Psoas muscle (tissue), 8 donors: ENCODE data around the gene PRR14. TPM values are rescaled to one million over a fixed set of nuclear protein-coding genes. Genes with fewer than 3 reads are reported as not detected.
"Not testable (repeated sequence)": the region's sequence is repeated elsewhere in the genome, so short reads cannot be mapped to it uniquely, and the experiment has no call there.

Experiments used
- ATAC-seq, 4 donors: fragments of 200-7000 bp; cut with Tn5 transposase; one replicate each; pipeline ENCODE4 v1.9.1; 2020; ENCODE audit warnings: moderate library complexity in 3 of 4, mild to moderate bottlenecking in 2 of 4
- DNase-seq, 2 donors: peaks; one replicate each; pipeline ENCODE4 v3.0.0-alpha.2; 2020
- H3K27ac ChIP-seq: fragments of 200-600 bp; one replicate; pipeline ENCODE4 v1.8.0; 2022
- H3K27me3 ChIP-seq, 3 donors: fragments of 200-600 bp in 1 of 3; one replicate each; pipeline versions ENCODE4 v1.6.1 to v1.8.0; 2013 to 2022; ENCODE audit warnings: low read length in 2 of 3, mild to moderate bottlenecking in 2 of 3, moderate library complexity in 1 of 3; ENCODE audit not compliant: insufficient read depth in 3 of 3
- H3K36me3 ChIP-seq, 2 donors: fragments of 200-600 bp in 1 of 2; one replicate each; pipeline versions ENCODE4 v1.6.1 to v1.8.0; 2013 to 2022; ENCODE audit warnings: low read depth in 1 of 2, mild to moderate bottlenecking in 1 of 2, moderate library complexity in 1 of 2; ENCODE audit not compliant: insufficient read depth in 1 of 2
- H3K4me1 ChIP-seq: fragments of 200-600 bp; one replicate; pipeline ENCODE4 v1.8.0; 2022
- H3K4me3 ChIP-seq: fragments of 200-600 bp; one replicate; pipeline ENCODE4 v1.8.0; 2022; ENCODE audit warnings: mild to moderate bottlenecking
- H3K9me3 ChIP-seq: fragments of 200-600 bp; one replicate; pipeline ENCODE4 v1.8.0; 2022
- CTCF ChIP-seq: fragments of 200-600 bp; IDR thresholded peaks from one replicate; pipeline ENCODE4 v1.8.0; 2022; ENCODE audit warnings: antibody characterized with exemption
- WGBS, 3 donors: extraction: QIAGEN DNeasy Blood & Tissue Kit; methylation state at CpG; one replicate each; pipeline versions ENCODE4 v1.1.6 to v1.1.7; 2013; 5-methylcytosine and 5-hydroxymethylcytosine counted together
- intact Hi-C, 2 donors: fragments of 100-400 bp; cut with DNase I; formaldehyde crosslinking; loops; one replicate each; pipeline versions ENCODE4 v1.11.0 to v1.14.2; 2022
- polyA plus RNA-seq, 3 donors: library from polyadenylated mRNA; stranded (reverse); fragments of 200-250 nt; gene quantifications; one replicate each; pipeline ENCODE4 v1.2.3, GENCODE V29; 2013
- total RNA-seq, 4 donors: library from RNA; stranded (reverse); fragmentation: NEBNext Ultra II Directional in 2 of 4; extraction: Animal tissue kit (Norgen Biotek cat#: 25700) in 2 of 4; gene quantifications; one replicate each; pipeline versions ENCODE4 v1.2.1 to v1.2.4, GENCODE V29; 2021 to 2023
- donor health status: healthy with polysubstance abuse.
- donor health status: DM: no; HTN: no; CAD: no; lungs with moderate emphysema.
- donor health status: Bipolar disorder and iron deficiency.
- donor health status: healthy.
- donor health status: DM: yes; HTN: yes; CAD: no.
- donor health status: DM: no; HTN: no; CAD: no.
- donor health status: DM: no; HTN: no; CAD: no.
- donor health status: DM: yes; HTN: yes; CAD: no.

The PRR14 gene
- total and polyA plus RNA-seq, 7 donors = 13.4 to 26.8 (median 23.8) TPM

- 18 to 26% (median 23%) methylated on average over 9 of the region's 9 CpGs for WGBS, 3 donors
- peak overlapping the region; percentile 98 for H3K4me3 ChIP-seq
- DNase-seq = no peak
- H3K36me3 ChIP-seq = peaks cover 5 to 57% of the 10 kb centered on the region in 2 donors
- ATAC-seq = no peak
- intact Hi-C loops = loop anchor here in 1 of 2 donors (5.0 kb wide), 1 partner anchor 42 kb away; a partner anchor contains a TSS
- no peaks in the 10 kb centered on the region for H3K9me3 ChIP-seq
- H3K27ac ChIP-seq = no peak overlapping the region
- H3K4me1 ChIP-seq = peaks cover 17% of the 10 kb centered on the region
- no peak for TF ChIP-seq CTCF
- no peaks in the 10 kb centered on the region for H3K27me3 ChIP-seq
Measured at GRCh38 chr16:30700491-30700890, 49.7 kb downstream of the PRR14 start.

- ATAC-seq (no peak), DNase-seq (no peak)
- Histone ChIP-seq H3K4me3 (peak overlapping the region; percentile 98), H3K9me3 (no peaks in the 10 kb centered on the region), H3K27ac (no peak overlapping the region), H3K27me3 (no peaks in the 10 kb centered on the region), H3K4me1 (peaks cover 17% of the 10 kb centered on the region), H3K36me3 (peaks cover 7 to 62% of the 10 kb centered on the region in 2 donors)
- intact Hi-C loops = loop anchor here in 1 of 2 donors (5.0 kb wide), 1 partner anchor 41 kb away; a partner anchor contains a TSS
- TF ChIP-seq CTCF = no peak
- 78 to 87% (median 85%) methylated on average over 5 of the region's 5 CpGs for WGBS, 3 donors
Measured at GRCh38 chr16:30700971-30701370, 50.2 kb downstream of the PRR14 start.

- H3K36me3 ChIP-seq = peaks cover 7 to 83% of the 10 kb centered on the region in 2 donors
- not testable (repeated sequence) for ATAC-seq, H3K9me3 ChIP-seq, H3K27ac ChIP-seq, DNase-seq, H3K4me3 ChIP-seq, H3K27me3 ChIP-seq
- 91 to 92% (median 92%) methylated on average over 12 of the region's 12 CpGs for WGBS, 3 donors
- intact Hi-C loops = loop anchor here in 1 of 2 donors (5.0 kb wide), 1 partner anchor 39 kb away; a partner anchor contains a TSS
- peaks cover 17% of the 10 kb centered on the region for H3K4me1 ChIP-seq
Measured at GRCh38 chr16:30703071-30703470, 52.3 kb downstream of the PRR14 start.

GRCh38 chr16:30703971-30704370 lies 53.2 kb downstream of the PRR14 start:
- Histone ChIP-seq H3K4me3 (no peak overlapping the region), H3K27ac (no peak overlapping the region), H3K27me3 (no peaks in the 10 kb centered on the region), H3K4me1 (peaks cover 17% of the 10 kb centered on the region), H3K36me3 (peaks cover 7 to 92% of the 10 kb centered on the region in 2 donors), H3K9me3 (no peaks in the 10 kb centered on the region)
- no peak for DNase-seq
- no peak for ATAC-seq
- no peak for TF ChIP-seq CTCF
- WGBS, 3 donors = 92 to 94% (median 92%) methylated on average over 10 of the region's 10 CpGs
- intact Hi-C loops = loop anchor here in 1 of 2 donors (5.0 kb wide), 1 partner anchor 38 kb away; a partner anchor contains a TSS

Other genes starting within 250 kb of the PRR14 start
- 10 to 100 TPM in 2 of 4 donors, 1 to 10 TPM in 2; 4.8 to 14.6 (median 9.1) TPM for gene ZNF771, start 243.4 kb upstream of the PRR14 start, total RNA-seq
- 1 to 10 TPM; 5.3 to 7.4 (median 5.4) TPM for gene ZNF771, start 243.4 kb upstream of the PRR14 start, polyA plus RNA-seq
- gene DCTPP1, start 220.9 kb upstream of the PRR14 start, total RNA-seq = 10 to 100 TPM; 23.3 to 54.4 (median 33.9) TPM
- 10 to 100 TPM; 42.2 to 84.2 (median 52.7) TPM for gene DCTPP1, start 220.9 kb upstream of the PRR14 start, polyA plus RNA-seq
- gene SEPHS2, start 205.1 kb upstream of the PRR14 start, total RNA-seq = 10 to 100 TPM; 25.4 to 61.4 (median 46.9) TPM
- 10 to 100 TPM; 39.0 to 96.7 (median 63.8) TPM for gene SEPHS2, start 205.1 kb upstream of the PRR14 start, polyA plus RNA-seq
- 1 to 10 TPM; 1.1 to 3.0 (median 2.3) TPM for gene ITGAL, start 178.2 kb upstream of the PRR14 start, total RNA-seq
- gene ITGAL, start 178.2 kb upstream of the PRR14 start, polyA plus RNA-seq = under 1 TPM; 0.21 to 0.29 (median 0.27) TPM
- gene ZNF768, start 124.4 kb upstream of the PRR14 start, total RNA-seq = 10 to 100 TPM; 54.5 to 67.2 (median 60.2) TPM
- 100 to 1,000 TPM in 1 of 3 donors, 10 to 100 TPM in 2; 49.0 to 125 (median 91.2) TPM for gene ZNF768, start 124.4 kb upstream of the PRR14 start, polyA plus RNA-seq
- 10 to 100 TPM in 1 of 4 donors, 1 to 10 TPM in 3; 6.4 to 16.4 (median 8.9) TPM for gene ZNF747, start 116.1 kb upstream of the PRR14 start, total RNA-seq
- 10 to 100 TPM in 1 of 3 donors, 1 to 10 TPM in 2; 6.8 to 16.3 (median 7.9) TPM for gene ZNF747, start 116.1 kb upstream of the PRR14 start, polyA plus RNA-seq
- gene ZNF764, start 92.6 kb upstream of the PRR14 start, total RNA-seq = 1 to 10 TPM; 2.7 to 8.7 (median 5.2) TPM
- gene ZNF764, start 92.6 kb upstream of the PRR14 start, polyA plus RNA-seq = 1 to 10 TPM; 1.9 to 5.1 (median 3.0) TPM
- 10 to 100 TPM; 11.7 to 21.2 (median 16.5) TPM for gene ZNF688, start 79.2 kb upstream of the PRR14 start, total RNA-seq
- 10 to 100 TPM; 11.1 to 15.6 (median 13.5) TPM for gene ZNF688, start 79.2 kb upstream of the PRR14 start, polyA plus RNA-seq
- 1 to 10 TPM; 3.4 to 5.4 (median 3.9) TPM for gene ZNF785, start 65.3 kb upstream of the PRR14 start, total RNA-seq
- 1 to 10 TPM; 1.3 to 2.8 (median 1.5) TPM for gene ZNF785, start 65.3 kb upstream of the PRR14 start, polyA plus RNA-seq
- 1 to 10 TPM; 3.4 to 9.6 (median 5.8) TPM for gene ZNF689, start 40.6 kb upstream of the PRR14 start, total RNA-seq
- gene ZNF689, start 40.6 kb upstream of the PRR14 start, polyA plus RNA-seq = 1 to 10 TPM; 3.6 to 6.1 (median 5.4) TPM
- 10 to 100 TPM; 31.2 to 58.5 (median 38.6) TPM for gene FBRS, start 7.5 kb downstream of the PRR14 start, total RNA-seq
- 10 to 100 TPM; 24.8 to 35.5 (median 29.3) TPM for gene FBRS, start 7.5 kb downstream of the PRR14 start, polyA plus RNA-seq
- gene SRCAP, start 48.2 kb downstream of the PRR14 start, total RNA-seq = 10 to 100 TPM; 37.8 to 50.1 (median 45.2) TPM
- gene SRCAP, start 48.2 kb downstream of the PRR14 start, polyA plus RNA-seq = 10 to 100 TPM in 1 of 3 donors, 1 to 10 TPM in 2; 4.4 to 32.7 (median 4.5) TPM
- gene PHKG2, start 97.5 kb downstream of the PRR14 start, total RNA-seq = 10 to 100 TPM; 10.1 to 13.5 (median 12.9) TPM
- 10 to 100 TPM; 13.2 to 21.3 (median 13.8) TPM for gene PHKG2, start 97.5 kb downstream of the PRR14 start, polyA plus RNA-seq
- 1 to 10 TPM in 1 of 4 donors, under 1 TPM in 3; 0.52 to 2.4 (median 0.78) TPM for gene CFAP119, start 111.1 kb downstream of the PRR14 start, total RNA-seq
- 1 to 10 TPM in 1 of 3 donors, under 1 TPM in 2; 0.48 to 3.0 (median 0.63) TPM for gene CFAP119, start 111.1 kb downstream of the PRR14 start, polyA plus RNA-seq
- 10 to 100 TPM; 26.8 to 49.1 (median 36.5) TPM for gene RNF40, start 111.4 kb downstream of the PRR14 start, total RNA-seq
- 10 to 100 TPM; 29.1 to 42.2 (median 33.2) TPM for gene RNF40, start 111.4 kb downstream of the PRR14 start, polyA plus RNA-seq
- 10 to 100 TPM in 3 of 4 donors, 1 to 10 TPM in 1; 5.3 to 15.9 (median 13.1) TPM for gene ZNF629, start 136.2 kb downstream of the PRR14 start, total RNA-seq
- 1 to 10 TPM; 1.5 to 7.8 (median 4.4) TPM for gene ZNF629, start 136.2 kb downstream of the PRR14 start, polyA plus RNA-seq
- 10 to 100 TPM; 13.9 to 18.1 (median 15.1) TPM for gene BCL7C, start 243.1 kb downstream of the PRR14 start, total RNA-seq
- gene BCL7C, start 243.1 kb downstream of the PRR14 start, polyA plus RNA-seq = 10 to 100 TPM; 18.9 to 40.9 (median 30.2) TPM
- gene CTF1, start 245.7 kb downstream of the PRR14 start, total RNA-seq = 10 to 100 TPM in 1 of 4 donors, 1 to 10 TPM in 3; 8.5 to 16.6 (median 9.4) TPM
- 1 to 10 TPM; 4.9 to 5.5 (median 5.2) TPM for gene CTF1, start 245.7 kb downstream of the PRR14 start, polyA plus RNA-seq